ENCODE data around the gene SMIM24. TPM values are rescaled to one million over a fixed set of nuclear protein-coding genes. Genes with fewer than 3 reads are reported as not detected.
"Not testable (repeated sequence)": the region's sequence is repeated elsewhere in the genome, so short reads cannot be mapped to it uniquely, and the experiment has no call there.

Gene SMIM24
- total RNA-seq, 1 donor from 2014 or later = not detected

GRCh38 chr19:3515891-3516422, 35.6 kb upstream of the SMIM24 start:
- DNase-seq (ENCODE audit: low read depth in 2 of 2) = no peak

GRCh38 chr19:3514930-3515329, 34.6 kb upstream of the SMIM24 start:
- no peak for DNase-seq (ENCODE audit: low read depth in 2 of 2)

- no peak for DNase-seq (ENCODE audit: low read depth in 2 of 2)
Observed at GRCh38 chr19:3513229-3514140, 33.2 kb upstream of the SMIM24 start.

- no peak for DNase-seq (ENCODE audit: low read depth in 2 of 2)
Observed at GRCh38 chr19:3512562-3513228, 32.4 kb upstream of the SMIM24 start.

- no peak for DNase-seq (ENCODE audit: low read depth in 2 of 2)
Observed at GRCh38 chr19:3511506-3512251, 31.4 kb upstream of the SMIM24 start.

- DNase-seq (ENCODE audit: low read depth in 2 of 2) = no peak
Observed at GRCh38 chr19:3510727-3511126, 30.4 kb upstream of the SMIM24 start.

- DNase-seq (ENCODE audit: low read depth in 2 of 2) = peak in 1 of 2 donors; percentile 57
Observed at GRCh38 chr19:3509566-3509989, 29.3 kb upstream of the SMIM24 start.

- no peak for DNase-seq (ENCODE audit: low read depth in 2 of 2)
Observed at GRCh38 chr19:3508771-3509535, 28.6 kb upstream of the SMIM24 start.

- DNase-seq (ENCODE audit: low read depth in 2 of 2) = not testable (repeated sequence)
Observed at GRCh38 chr19:3508121-3508661, 27.9 kb upstream of the SMIM24 start.

GRCh38 chr19:3507371-3508120, 27.2 kb upstream of the SMIM24 start:
- peak in 1 of 2 donors; percentile 25 for DNase-seq (ENCODE audit: low read depth in 2 of 2)

GRCh38 chr19:3506384-3507340, 26.3 kb upstream of the SMIM24 start:
- peak in 1 of 2 donors; percentile 35 for DNase-seq (ENCODE audit: low read depth in 2 of 2)

GRCh38 chr19:3505598-3506383, 25.5 kb upstream of the SMIM24 start, which contains the start of gene FZR1:
Gene FZR1 (plus strand): TSS chr19:3506311. CDS start chr19:3522990, 16,679 bp downstream.
- DNase-seq (ENCODE audit: low read depth in 2 of 2) = peak; percentile 96 to 98

GRCh38 chr19:3504735-3505134, 24.4 kb upstream of the SMIM24 start:
- DNase-seq (ENCODE audit: low read depth in 2 of 2) = no peak

- no peak for DNase-seq (ENCODE audit: low read depth in 2 of 2)
Observed at GRCh38 chr19:3503036-3503572, 22.8 kb upstream of the SMIM24 start.

- DNase-seq (ENCODE audit: low read depth in 2 of 2) = no peak
Observed at GRCh38 chr19:3501780-3502179, 21.5 kb upstream of the SMIM24 start.

- peak; percentile 95 to 96 for DNase-seq (ENCODE audit: low read depth in 2 of 2)
Observed at GRCh38 chr19:3500429-3501101, 20.2 kb upstream of the SMIM24 start, which contains the start of gene DOHH. Gene DOHH (minus strand): TSS chr19:3500674. CDS start chr19:3496814, 3,860 bp downstream.
